ENCODE results near the gene TAMALIN.

The TAMALIN gene

GRCh38 chr12:52013626-52014310, 7.0 kb downstream of the TAMALIN start:
- DNase-seq (ENCODE audit: low read depth in 1 of 2, low spot score in 1 of 2), result no peak

GRCh38 chr12:52014567-52015530, 8.1 kb downstream of the TAMALIN start:
- DNase-seq (ENCODE audit: low read depth in 1 of 2, low spot score in 1 of 2), result no peak

GRCh38 chr12:52015532-52016041, 8.8 kb downstream of the TAMALIN start:
- DNase-seq (ENCODE audit: low read depth in 1 of 2, low spot score in 1 of 2), result no peak

- DNase-seq (ENCODE audit: low read depth in 1 of 2, low spot score in 1 of 2), result no peak
These were observed 11.8 kb downstream of the TAMALIN start for GRCh38 chr12:52018433-52019112.

GRCh38 chr12:52019113-52019770, 12.5 kb downstream of the TAMALIN start:
- no peak for DNase-seq (ENCODE audit: low read depth in 1 of 2, low spot score in 1 of 2)

- no peak for DNase-seq (ENCODE audit: low read depth in 1 of 2, low spot score in 1 of 2)
These were observed 14.0 kb downstream of the TAMALIN start for GRCh38 chr12:52020539-52021336.

GRCh38 chr12:52022841-52023181, 16.1 kb downstream of the TAMALIN start:
- no peak for DNase-seq (ENCODE audit: low read depth in 1 of 2, low spot score in 1 of 2)

- DNase-seq (ENCODE audit: low read depth in 1 of 2, low spot score in 1 of 2), result peak; percentile 88 to 90
These were observed 16.6 kb downstream of the TAMALIN start for GRCh38 chr12:52023182-52023975.

GRCh38 chr12:52023976-52024688, 17.4 kb downstream of the TAMALIN start:
- DNase-seq (ENCODE audit: low read depth in 1 of 2, low spot score in 1 of 2), result no peak

GRCh38 chr12:52024845-52025230, 18.1 kb downstream of the TAMALIN start:
- DNase-seq (ENCODE audit: low read depth in 1 of 2, low spot score in 1 of 2), result no peak

GRCh38 chr12:52026263-52026662, 19.5 kb downstream of the TAMALIN start:
- no peak for DNase-seq (ENCODE audit: low read depth in 1 of 2, low spot score in 1 of 2)

GRCh38 chr12:52027085-52027843, 20.5 kb downstream of the TAMALIN start:
- DNase-seq (ENCODE audit: low read depth in 1 of 2, low spot score in 1 of 2), result no peak

GRCh38 chr12:52029685-52030084, 22.9 kb downstream of the TAMALIN start:
- no peak for DNase-seq (ENCODE audit: low read depth in 1 of 2, low spot score in 1 of 2)

- no peak for DNase-seq (ENCODE audit: low read depth in 1 of 2, low spot score in 1 of 2)
These were observed 25.7 kb downstream of the TAMALIN start for GRCh38 chr12:52032446-52032803.

GRCh38 chr12:52032804-52033445, 26.2 kb downstream of the TAMALIN start:
- peak; percentile 63 to 86 for DNase-seq (ENCODE audit: low read depth in 1 of 2, low spot score in 1 of 2)

- DNase-seq (ENCODE audit: low read depth in 1 of 2, low spot score in 1 of 2), result no peak
These were observed 26.8 kb downstream of the TAMALIN start for GRCh38 chr12:52033446-52034140.

- no peak for DNase-seq (ENCODE audit: low read depth in 1 of 2, low spot score in 1 of 2)
These were observed 28.4 kb downstream of the TAMALIN start for GRCh38 chr12:52035190-52035589.
